HepG2 (cell line): Measurements from ENCODE around the gene EIF4E. TPM values are rescaled to one million over a fixed set of nuclear protein-coding genes. Genes with fewer than 3 reads are reported as not detected.

ENCODE experiments used
- CCDC6 ChIP-seq: sonication (generic); formaldehyde crosslinking; IDR thresholded peaks from 2 replicates; pipeline ENCODE4 v1.8.1; 2022; ENCODE audit warnings: mild to moderate bottlenecking, missing genetic modification reagents, moderate library complexity
- CTCF ChIP-seq: sonication (generic); formaldehyde crosslinking; IDR thresholded peaks from 2 replicates; pipeline ENCODE4 v1.5.0; 2020; ENCODE audit warnings: mild to moderate bottlenecking, missing genetic modification reagents, moderate library complexity
- E2F1 ChIP-seq: sonication (generic); formaldehyde crosslinking; IDR thresholded peaks from 2 replicates; pipeline ENCODE4 v1.5.0; 2020; ENCODE audit warnings: missing genetic modification reagents
- E2F5 ChIP-seq: sonication (generic); formaldehyde crosslinking; conservative IDR thresholded peaks from 2 replicates; pipeline ENCODE4 v1.4.0; 2020; ENCODE audit warnings: missing genetic modification reagents
- HCFC1 ChIP-seq: fragments of 150-350 bp; IDR thresholded peaks from 2 replicates; pipeline ENCODE4 v1.6.1; 2014; ENCODE audit warnings: low read depth, low read length
- MAX ChIP-seq: IDR thresholded peaks from 2 replicates; pipeline ENCODE4 v1.6.1; 2012; ENCODE audit warnings: inconsistent platforms
- NR0B2 ChIP-seq: sonication (generic); formaldehyde crosslinking; IDR thresholded peaks from 2 replicates; pipeline ENCODE4 v1.4.0; 2020; ENCODE audit warnings: mild to moderate bottlenecking, missing genetic modification reagents
- PAWR ChIP-seq: sonication (generic); formaldehyde crosslinking; IDR thresholded peaks from 2 replicates; pipeline ENCODE4 v1.4.0; 2020; ENCODE audit warnings: missing genetic modification reagents, mild to moderate bottlenecking, borderline replicate concordance
- SIX1 ChIP-seq: sonication (generic); formaldehyde crosslinking; IDR thresholded peaks from 2 replicates; pipeline ENCODE4 v1.4.0; 2020; ENCODE audit warnings: missing genetic modification reagents, borderline replicate concordance
- TGIF2 ChIP-seq: IDR thresholded peaks from 2 replicates; pipeline ENCODE4 v1.6.1; 2016; ENCODE audit warnings: control low read depth, missing compliant biosample characterization
- USF2 ChIP-seq, 2 experiments: sonication (generic) in 1 of 2; formaldehyde crosslinking in 1 of 2; IDR thresholded peaks; 2 replicates each; pipeline versions ENCODE4 v1.5.1 to v1.6.1; 2011 to 2020; ENCODE audit warnings: borderline replicate concordance in 1 of 2, low read depth in 1 of 2, low read length in 1 of 2, mild to moderate bottlenecking in 1 of 2, missing genetic modification reagents in 1 of 2, moderate library complexity in 1 of 2
- ZHX1 ChIP-seq: sonication (generic); formaldehyde crosslinking; IDR thresholded peaks from 2 replicates; pipeline ENCODE4 v1.8.1; 2022; ENCODE audit warnings: low read depth, mild to moderate bottlenecking, missing genetic modification reagents
- ZNF253 ChIP-seq: sonication (generic); formaldehyde crosslinking; IDR thresholded peaks from 2 replicates; pipeline ENCODE4 v1.8.0; 2022; ENCODE audit warnings: mild to moderate bottlenecking, missing genetic modification reagents, borderline replicate concordance
- ZNF614 ChIP-seq: IDR thresholded peaks from 2 replicates; pipeline ENCODE4 v1.6.1; 2018; ENCODE audit warnings: missing biosample characterization, missing genetic modification reagents, inconsistent platforms, borderline replicate concordance
- ZNF709 ChIP-seq: sonication (generic); formaldehyde crosslinking; IDR thresholded peaks from 2 replicates; pipeline ENCODE4 v1.5.0; 2020; ENCODE audit warnings: mild to moderate bottlenecking, missing genetic modification reagents
- ZNF792 ChIP-seq: IDR thresholded peaks from 2 replicates; pipeline ENCODE4 v1.6.1; 2016
- polyA plus RNA-seq, 8 experiments: library from polyadenylated mRNA; depleted of rRNA in 3 of 8; stranded (reverse) in 7 of 8; unstranded in 1 of 8; fragments of >200 nt; fragmentation: Illumina TruSeq in 4 of 8; extraction: Trizol in 4 of 8; gene quantifications; 2 replicates each; pipeline versions ENCODE4 v1.2.1 to v1.2.3, GENCODE V29; 2011 to 2016; ENCODE audit warnings: low read depth in 4 of 8, missing spikeins in 1 of 8, mixed read lengths in 1 of 8; ENCODE audit not compliant: insufficient read depth in 1 of 8
- total RNA-seq, 5 experiments: library from RNA; depleted of rRNA; stranded (reverse); fragments of >200 nt; fragmentation: Illumina TruSeq; extraction: Trizol; gene quantifications; 2 replicates each; pipeline ENCODE4 v1.2.3, GENCODE V29; 2016; ENCODE audit warnings: low read depth in 1 of 5

EIF4E gene
- total and polyA plus RNA-seq, 2 of the 13 experiments (the other 11 are each of a cell fraction or from before 2014, with no cell fraction given): 50.8 to 194 TPM

- TF ChIP-seq E2F5 (CRISPR knock-in tag): no peak
- TF ChIP-seq ZNF614 (CRISPR knock-in tag): no peak
- peak; percentile 47; the same call in 1 of the 2 replicates for TF ChIP-seq MAX
- TF ChIP-seq ZNF792 (CRISPR knock-in tag): peak; percentile 6
- TF ChIP-seq ZHX1 (CRISPR knock-in tag): peak; percentile 15; the same call in 1 of the 2 replicates
- no peak for TF ChIP-seq SIX1 (CRISPR knock-in tag)
- TF ChIP-seq HCFC1: peak; percentile 80
- TF ChIP-seq CCDC6 (CRISPR knock-in tag): peak; percentile 70; the same call in 1 of the 2 replicates
- TF ChIP-seq TGIF2 (CRISPR knock-in tag): no peak; the same call in 1 of the 2 replicates
- no peak for TF ChIP-seq E2F1 (CRISPR knock-in tag)
- TF ChIP-seq PAWR (CRISPR knock-in tag): no peak
- TF ChIP-seq USF2 (IDR thresholded peaks at IDR 0.05; ENCODE audit: low read depth, low read length): peak; percentile 98
- TF ChIP-seq USF2 (CRISPR knock-in tag; IDR thresholded peaks at IDR 0.05; ENCODE audit: borderline replicate concordance): peak; percentile 99; the same call in 1 of the 2 replicates
- peak; percentile 21; the same call in 1 of the 2 replicates for TF ChIP-seq ZNF709 (CRISPR knock-in tag)
- TF ChIP-seq CTCF: peak; percentile 42
- peak; percentile 72 for TF ChIP-seq NR0B2 (CRISPR knock-in tag)
- no peak for TF ChIP-seq ZNF253 (CRISPR knock-in tag)
These were observed at the start of gene EIF4E (continued) for GRCh38 chr4:98928505-98929340.
